Prostate gland (tissue), 2 donors: ENCODE measurements around the gene CAMKMT. TPM values are rescaled to one million over a fixed set of nuclear protein-coding genes. Genes with fewer than 3 reads are reported as not detected.

ENCODE experiments used
- DNase-seq: peaks from one replicate; pipeline ENCODE4 v3.0.0-alpha.2; 2019; ENCODE audit warnings: low spot score
- H3K27ac ChIP-seq, 2 donors: fragments of 200-600 bp; sonication (generic); 2 replicates each; pipeline ENCODE4 v1.5.1; 2017 to 2019
- H3K27me3 ChIP-seq: fragments of 200-600 bp; sonication (generic); replicated peaks from 2 replicates; pipeline ENCODE4 v1.5.1; 2019; ENCODE audit not compliant: insufficient read depth
- H3K36me3 ChIP-seq, 2 donors: fragments of 200-600 bp; sonication (generic); 1 replicate in 1 of 2; 2 replicates in 1 of 2; pipeline versions ENCODE4 v1.5.1 to v1.8.1; 2017 to 2019
- H3K4me1 ChIP-seq: fragments of 200-600 bp; sonication (generic); replicated peaks from 2 replicates; pipeline ENCODE4 v1.5.1; 2019
- H3K4me3 ChIP-seq, 2 donors: fragments of 200-600 bp; sonication (generic); 2 replicates each; pipeline ENCODE4 v1.5.1; 2017 to 2019
- H3K9me3 ChIP-seq: fragments of 200-600 bp; sonication (generic); 2 replicates; pipeline ENCODE4 v1.5.1; 2017
- POLR2A ChIP-seq: fragments of 450-650 bp; IDR thresholded peaks from one replicate; pipeline ENCODE4 v1.6.1; 2016; ENCODE audit warnings: antibody characterized with exemption, mild to moderate bottlenecking
- POLR2AphosphoS5 ChIP-seq: sonication (generic); formaldehyde crosslinking; IDR thresholded peaks from one replicate; pipeline ENCODE4 v1.6.1; 2017; ENCODE audit warnings: antibody characterized with exemption
- WGBS: methylation state at CpG from one replicate; pipeline ENCODE4 v1.1.5; 2018; 5-methylcytosine and 5-hydroxymethylcytosine counted together
- intact Hi-C: fragments of 100-400 bp; cut with DNase I; formaldehyde crosslinking; loops from one replicate; pipeline ENCODE4 v1.14.2; 2022
- total RNA-seq, 2 donors: library from RNA; depleted of rRNA; stranded (reverse); fragments of >200 nt; gene quantifications; one replicate each; pipeline ENCODE4 v1.1.0, GENCODE V29; 2016
- TF ChIP-seq, protein P1 (sequence below), 4 experiments: fragments of 200-600 bp in 2 of 4; fragments of 450-650 bp in 2 of 4; sonication (generic) in 2 of 4; IDR thresholded peaks; 1 replicate in 3 of 4; 2 replicates in 1 of 4; pipeline ENCODE4 v1.5.1; 2016 to 2019; ENCODE audit warnings: antibody characterized with exemption in 4 of 4, mild to moderate bottlenecking in 2 of 4, moderate library complexity in 2 of 4

CAMKMT gene
- total RNA-seq, 2 donors from 2014 or later: 5.4 to 7.6 TPM

- 79% methylated on average over 3 of the region's 3 CpGs for WGBS
- intact Hi-C loops: no loop called here
- Histone ChIP-seq H3K27ac (no peak overlapping the region), H3K27me3 (no peaks in the 10 kb centered on the region), H3K4me3 (no peak overlapping the region), H3K36me3 (no peaks in the 10 kb centered on the region), H3K4me1 (no peaks in the 10 kb centered on the region), H3K9me3 (no peaks in the 10 kb centered on the region)
- TF ChIP-seq POLR2A: no peak
- TF ChIP-seq, protein P1, sequence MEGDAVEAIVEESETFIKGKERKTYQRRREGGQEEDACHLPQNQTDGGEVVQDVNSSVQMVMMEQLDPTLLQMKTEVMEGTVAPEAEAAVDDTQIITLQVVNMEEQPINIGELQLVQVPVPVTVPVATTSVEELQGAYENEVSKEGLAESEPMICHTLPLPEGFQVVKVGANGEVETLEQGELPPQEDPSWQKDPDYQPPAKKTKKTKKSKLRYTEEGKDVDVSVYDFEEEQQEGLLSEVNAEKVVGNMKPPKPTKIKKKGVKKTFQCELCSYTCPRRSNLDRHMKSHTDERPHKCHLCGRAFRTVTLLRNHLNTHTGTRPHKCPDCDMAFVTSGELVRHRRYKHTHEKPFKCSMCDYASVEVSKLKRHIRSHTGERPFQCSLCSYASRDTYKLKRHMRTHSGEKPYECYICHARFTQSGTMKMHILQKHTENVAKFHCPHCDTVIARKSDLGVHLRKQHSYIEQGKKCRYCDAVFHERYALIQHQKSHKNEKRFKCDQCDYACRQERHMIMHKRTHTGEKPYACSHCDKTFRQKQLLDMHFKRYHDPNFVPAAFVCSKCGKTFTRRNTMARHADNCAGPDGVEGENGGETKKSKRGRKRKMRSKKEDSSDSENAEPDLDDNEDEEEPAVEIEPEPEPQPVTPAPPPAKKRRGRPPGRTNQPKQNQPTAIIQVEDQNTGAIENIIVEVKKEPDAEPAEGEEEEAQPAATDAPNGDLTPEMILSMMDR (IDR thresholded peaks at IDR 0.05): no peak
- TF ChIP-seq POLR2AphosphoS5: no peak
- no peak for DNase-seq
Measured at GRCh38 chr2:44753552-44754285, 392.0 kb downstream of the CAMKMT start.

- no peaks in the 10 kb centered on the region for H3K27me3 ChIP-seq
- intact Hi-C loops: no loop called here
- no peaks in the 10 kb centered on the region for H3K36me3 ChIP-seq
- no peaks in the 10 kb centered on the region for H3K9me3 ChIP-seq
- H3K4me3 ChIP-seq: no peak overlapping the region
- 88% methylated on average over 4 of the region's 4 CpGs for WGBS
- H3K27ac ChIP-seq: no peak overlapping the region
- no peak for DNase-seq
- TF ChIP-seq, protein P1 (IDR thresholded peaks at IDR 0.05): no peak
- no peak for TF ChIP-seq POLR2A
- TF ChIP-seq POLR2AphosphoS5: no peak
- H3K4me1 ChIP-seq: no peaks in the 10 kb centered on the region
Measured at GRCh38 chr2:44758591-44758990, 396.8 kb downstream of the CAMKMT start.

DNA sequence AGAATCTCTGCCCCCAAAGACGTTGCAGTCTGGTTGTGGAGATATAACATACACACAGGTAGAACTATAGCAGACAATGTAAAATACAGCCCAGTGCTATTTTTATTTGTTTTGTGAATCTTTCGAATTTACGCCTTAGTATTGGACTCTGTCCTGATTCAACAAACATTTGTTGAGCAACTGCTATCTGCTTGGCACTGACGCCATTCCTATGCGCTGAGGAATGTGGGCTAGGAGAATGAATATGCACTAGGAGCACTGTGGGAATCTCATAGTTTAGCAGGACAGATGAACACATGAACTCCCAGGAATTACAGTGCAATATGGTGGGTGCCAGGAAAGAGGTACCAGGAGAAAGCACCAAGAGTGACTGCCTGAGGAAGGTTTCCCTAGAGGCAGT is 398.1 kb downstream of the CAMKMT start:
- no peaks in the 10 kb centered on the region for H3K4me1 ChIP-seq
- H3K4me3 ChIP-seq: no peak overlapping the region
- DNase-seq: no peak
- no peaks in the 10 kb centered on the region for H3K9me3 ChIP-seq
- TF ChIP-seq POLR2AphosphoS5: no peak
- no peak overlapping the region for H3K27ac ChIP-seq
- intact Hi-C loops: no loop called here
- no peaks in the 10 kb centered on the region for H3K36me3 ChIP-seq
- WGBS: 80% methylated on average over 5 of the region's 5 CpGs
- H3K27me3 ChIP-seq: no peaks in the 10 kb centered on the region

GRCh38 chr2:44763275-44763782 is 401.6 kb downstream of the CAMKMT start:
- intact Hi-C loops: no loop called here
- no peaks in the 10 kb centered on the region for H3K36me3 ChIP-seq
- H3K4me3 ChIP-seq: no peak overlapping the region
- TF ChIP-seq, protein P1 (IDR thresholded peaks at IDR 0.05): no peak
- TF ChIP-seq POLR2AphosphoS5: no peak
- no peak for TF ChIP-seq POLR2A
- 52% methylated on average over 8 of the region's 8 CpGs for WGBS
- DNase-seq: no peak
- no peaks in the 10 kb centered on the region for H3K4me1 ChIP-seq
- no peak overlapping the region for H3K27ac ChIP-seq
- no peaks in the 10 kb centered on the region for H3K9me3 ChIP-seq
- H3K27me3 ChIP-seq: no peaks in the 10 kb centered on the region

DNA sequence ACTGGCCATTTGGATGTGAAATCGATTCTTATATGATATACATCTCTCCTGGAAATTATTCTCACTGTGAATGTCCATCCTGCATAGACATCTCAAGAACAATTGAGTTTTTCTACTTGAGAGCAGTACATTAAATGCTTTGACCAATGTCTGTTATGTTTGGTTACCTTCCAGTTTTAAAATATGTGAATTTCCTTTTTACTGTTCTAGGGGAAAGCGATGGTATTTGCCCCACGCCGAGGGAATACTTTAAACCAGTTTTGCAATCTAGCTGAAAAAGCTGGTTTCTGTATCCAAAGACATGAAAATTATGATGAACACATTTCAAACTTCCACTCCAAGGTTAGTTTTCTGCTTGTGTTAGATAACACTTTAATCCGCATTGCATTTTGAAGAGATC is 404.5 kb downstream of the CAMKMT start:
- TF ChIP-seq POLR2A: no peak
- no peak for TF ChIP-seq POLR2AphosphoS5
- TF ChIP-seq, protein P1 (IDR thresholded peaks at IDR 0.05): no peak
- DNase-seq: no peak
- WGBS: 80% methylated on average over 5 of the region's 5 CpGs
- intact Hi-C loops: no loop called here
- no peaks in the 10 kb centered on the region for H3K4me1 ChIP-seq
- H3K4me3 ChIP-seq: no peak overlapping the region
- H3K27ac ChIP-seq: no peak overlapping the region
- no peaks in the 10 kb centered on the region for H3K27me3 ChIP-seq
- no peaks in the 10 kb centered on the region for H3K9me3 ChIP-seq
- H3K36me3 ChIP-seq: no peaks in the 10 kb centered on the region
